Pancreas (tissue), 10 donors: ENCODE data around the gene PPP4R2. TPM values are rescaled to one million over a fixed set of nuclear protein-coding genes. Genes with fewer than 3 reads are reported as not detected.

Source experiments
- ATAC-seq, 4 donors: fragments of 200-7000 bp; cut with Tn5 transposase; one replicate each; pipeline versions ENCODE4 v1.8.0 to v1.9.1; 2020; ENCODE audit warnings: mild to moderate bottlenecking in 4 of 4, moderate library complexity in 4 of 4
- DNase-seq, 6 donors: peaks; one replicate each; pipeline ENCODE4 v3.0.0-alpha.2; 2020
- FAIRE-seq: peaks from 2 replicates; lab custom pipeline; 2012; peaks lifted over from hg19 to GRCh38; lab: Jason Lieb, UNC
- H3K27ac ChIP-seq, 4 donors: fragments of 200-600 bp; sonication (generic); 1 replicate in 3 of 4; 2 replicates in 1 of 4; pipeline versions ENCODE4 v1.5.0 to v1.8.0; 2020
- H3K27me3 ChIP-seq, 4 donors: fragments of 200-600 bp; one replicate each; pipeline ENCODE4 v1.8.0; 2021
- H3K36me3 ChIP-seq, 3 donors: fragments of 200-600 bp; sonication (generic) in 1 of 3; one replicate each; pipeline versions ENCODE4 v1.5.0 to v1.8.0; 2020 to 2021
- H3K4me1 ChIP-seq, 3 donors: fragments of 200-600 bp; one replicate each; pipeline ENCODE4 v1.8.0; 2021
- H3K4me3 ChIP-seq, 4 donors: fragments of 200-600 bp; sonication (generic) in 2 of 4; one replicate each; pipeline versions ENCODE4 v1.5.0 to v1.8.0; 2020 to 2021
- H3K9me3 ChIP-seq, 4 donors: fragments of 200-600 bp; one replicate each; pipeline ENCODE4 v1.8.0; 2021
- CTCF ChIP-seq, 4 donors: fragments of 200-600 bp; sonication (generic) in 3 of 4; IDR thresholded peaks; one replicate each; pipeline versions ENCODE4 v1.5.0 to v1.8.0; 2021; ENCODE audit warnings: antibody characterized with exemption in 4 of 4
- WGBS, 2 donors: extraction: QIAGEN DNeasy Blood & Tissue Kit; methylation state at CpG; one replicate each; pipeline ENCODE4 v1.1.7; 2013; 5-methylcytosine and 5-hydroxymethylcytosine counted together
- intact Hi-C, 3 donors: fragments of 100-400 bp; cut with DNase I; formaldehyde crosslinking; loops; one replicate each; pipeline versions ENCODE4 v1.11.1 to v1.14.2; 2022
- polyA plus RNA-seq, 2 donors: library from polyadenylated mRNA; stranded (reverse); fragments of 200-250 nt; gene quantifications; one replicate each; pipeline ENCODE4 v1.2.3, GENCODE V29; 2013
- total RNA-seq, 6 donors: library from RNA; stranded (reverse); fragmentation: NEBNext Ultra II Directional in 4 of 6; extraction: Animal tissue kit (Norgen Biotek cat#: 25700) in 4 of 6; gene quantifications; one replicate each; pipeline versions ENCODE4 v1.2.1 to v1.2.4, GENCODE V29; 2021 to 2023
- donor health status: healthy with polysubstance abuse.
- donor health status: DM: no; HTN: no; CAD: no; lungs with moderate emphysema.
- donor health status: DM: no; HTN: no; CAD: no.
- donor health status: control.
- donor health status: control.
- donor health status: Bipolar disorder and iron deficiency.
- donor health status: DM: yes; HTN: yes; CAD: no.
- donor health status: DM: no; HTN: no; CAD: no.
- donor health status: DM: no; HTN: no; CAD: no.
- donor health status: DM: yes; HTN: yes; CAD: no.

Gene PPP4R2
- total and polyA plus RNA-seq, 8 donors = 8.2 to 45.6 (median 23.4) TPM

- FAIRE-seq = no peak
- no peak overlapping the region for H3K27ac ChIP-seq
- peaks cover 0 to 23% (median 0%) of the 10 kb centered on the region in 3 donors for H3K36me3 ChIP-seq
- H3K9me3 ChIP-seq = no peaks in the 10 kb centered on the region
- no peak for TF ChIP-seq CTCF (IDR thresholded peaks at IDR 0.05)
- intact Hi-C loops = no loop called here
- H3K27me3 ChIP-seq = no peaks in the 10 kb centered on the region
- no peak for DNase-seq
- H3K4me3 ChIP-seq = no peak overlapping the region
- 60 to 93% methylated on average over 3 of the region's 3 CpGs for WGBS, 2 donors
- no peak for ATAC-seq
- H3K4me1 ChIP-seq = no peaks in the 10 kb centered on the region
These were observed 71.8 kb downstream of the PPP4R2 start for GRCh38 chr3:73068419-73068818.

DNA sequence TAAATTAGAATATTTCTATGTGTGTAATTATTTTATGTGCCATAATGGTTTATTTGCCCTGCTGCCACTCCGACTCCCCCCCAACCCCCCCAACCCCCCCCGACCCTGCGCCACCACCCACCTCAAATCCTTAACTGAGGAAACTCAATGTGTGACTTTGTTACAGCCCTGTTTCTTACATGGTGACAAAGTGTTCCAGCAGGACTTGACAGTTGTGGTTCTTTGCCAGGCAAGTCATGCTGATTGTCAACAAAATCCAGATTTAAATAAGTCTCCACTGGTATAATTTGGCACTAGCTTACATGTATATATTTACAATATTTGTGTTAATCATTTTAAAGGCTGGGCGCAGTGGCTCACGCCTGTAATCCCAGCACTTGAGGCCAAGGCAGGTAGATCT, 72.6 kb downstream of the PPP4R2 start:
- no peak overlapping the region for H3K4me3 ChIP-seq
- intact Hi-C loops = no loop called here
- no peak for TF ChIP-seq CTCF (IDR thresholded peaks at IDR 0.05)

GRCh38 chr3:73069775-73070444, 73.3 kb downstream of the PPP4R2 start:
- ATAC-seq (no peak), DNase-seq (no peak), FAIRE-seq (no peak)
- Histone ChIP-seq H3K27ac (no peak overlapping the region), H3K36me3 (peaks cover 0 to 8% (median 0%) of the 10 kb centered on the region in 3 donors), H3K27me3 (no peaks in the 10 kb centered on the region), H3K9me3 (no peaks in the 10 kb centered on the region), H3K4me1 (no peaks in the 10 kb centered on the region), H3K4me3 (no peak overlapping the region)
- WGBS, 2 donors = 88 to 97% methylated on average over 14 of the region's 14 CpGs
- intact Hi-C loops = no loop called here
- TF ChIP-seq CTCF (IDR thresholded peaks at IDR 0.05) = no peak

More for the DNA sequence above, 72.6 kb downstream of the PPP4R2 start:
- FAIRE-seq (no peak), ATAC-seq (no peak), DNase-seq (no peak)
- 87 to 92% methylated on average over 5 of the region's 5 CpGs for WGBS, 2 donors
- Histone ChIP-seq H3K27me3 (no peaks in the 10 kb centered on the region), H3K9me3 (no peaks in the 10 kb centered on the region), H3K36me3 (peaks cover 0 to 15% (median 0%) of the 10 kb centered on the region in 3 donors), H3K4me1 (no peaks in the 10 kb centered on the region), H3K27ac (no peak overlapping the region)

DNA sequence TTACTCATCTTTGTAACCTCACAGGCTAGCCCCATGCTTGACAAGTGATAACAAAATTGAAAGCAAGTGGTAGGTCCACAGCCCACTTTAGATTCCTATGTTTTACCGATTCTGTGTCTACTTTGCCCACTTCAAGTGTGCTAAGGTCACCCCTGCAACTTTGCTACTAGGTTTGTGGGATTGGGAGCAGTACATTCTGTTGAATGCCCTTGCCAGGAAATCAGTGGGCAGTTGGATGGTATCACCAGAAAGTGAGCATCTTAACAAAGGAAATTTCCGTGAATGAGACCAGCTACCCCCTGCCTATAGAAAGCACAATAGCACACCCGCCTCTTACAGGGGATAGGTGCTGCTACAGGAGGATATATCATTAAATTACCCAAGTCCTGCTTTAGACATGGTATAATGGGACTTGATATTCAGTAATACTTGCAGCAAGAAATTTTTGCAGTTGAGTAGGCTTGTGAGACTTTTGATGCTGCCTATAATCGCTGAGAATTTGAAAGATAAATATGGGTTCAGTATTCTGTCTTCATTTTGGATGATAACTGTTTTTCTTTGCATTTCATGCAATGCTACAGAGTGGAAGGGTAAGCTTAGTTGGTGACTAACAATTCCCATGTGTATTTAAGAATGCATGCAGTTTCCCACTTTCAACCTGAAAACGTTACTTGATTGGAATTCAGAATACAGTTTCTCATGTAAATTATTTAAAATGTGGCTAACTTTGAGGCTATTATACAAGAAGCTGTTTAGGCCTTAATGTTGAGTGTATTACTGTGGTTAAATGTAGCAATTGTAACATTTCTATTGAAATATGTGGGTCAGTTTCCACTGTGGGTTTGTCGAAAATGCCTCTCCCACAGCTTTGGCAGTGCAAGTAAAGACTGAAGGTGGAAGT, 74.3 kb downstream of the PPP4R2 start:
- no peak for FAIRE-seq
- no peak overlapping the region for H3K27ac ChIP-seq
- no peak for DNase-seq
- no peaks in the 10 kb centered on the region for H3K27me3 ChIP-seq
- ATAC-seq = no peak
- no peak for TF ChIP-seq CTCF (IDR thresholded peaks at IDR 0.05)
- H3K36me3 ChIP-seq = no peaks in the 10 kb centered on the region
- no peaks in the 10 kb centered on the region for H3K9me3 ChIP-seq
- H3K4me3 ChIP-seq = no peak overlapping the region
- 52 to 70% methylated on average over 6 of the region's 6 CpGs for WGBS, 2 donors
- H3K4me1 ChIP-seq = no peaks in the 10 kb centered on the region
- intact Hi-C loops = no loop called here
